ACHN (cell line): Measurements from ENCODE around the gene SLC11A2.

Experiments used
- DNase-seq: peaks from one replicate; pipeline ENCODE4 v3.0.0-alpha.2; 2015
- in situ Hi-C: cut with HindIII; loops from 2 replicates; pipeline ENCODE4 v1.10.0; 2017; ENCODE audit warnings: low sequenced_read_pairs, low pct_ligation_motif_present, low pct_unique_long_range_greater_than_20kb

The SLC11A2 gene

GRCh38 chr12:50929831-50930230 is 96.4 kb downstream of the SLC11A2 start:
- DNase-seq, result no peak
- in situ Hi-C loops, result no loop called here
